D721Med (cell line): ENCODE results near the gene RPL32.
"Not testable (repeated sequence)": the region's sequence is repeated elsewhere in the genome, so short reads cannot be mapped to it uniquely, and the experiment has no call there.

ENCODE experiments used
- DNase-seq: peaks from one replicate; pipeline ENCODE4 v3.0.0; 2011; ENCODE audit warnings: low spot score; ENCODE audit not compliant: insufficient read length
- FAIRE-seq: peaks from 2 replicates; lab custom pipeline; 2011; peaks lifted over from hg19 to GRCh38; lab: Jason Lieb, UNC
- TF ChIP-seq, protein P1 (sequence below): IDR thresholded peaks from 2 replicates; pipeline ENCODE4 v1.5.1; 2012; ENCODE audit warnings: mild to moderate bottlenecking, control low read depth; ENCODE audit not compliant: insufficient read depth; ENCODE audit errors: missing control alignments

RPL32 gene

GRCh38 chr3:12793701-12794100, 47.7 kb downstream of the RPL32 start:
- TF ChIP-seq, protein P1, sequence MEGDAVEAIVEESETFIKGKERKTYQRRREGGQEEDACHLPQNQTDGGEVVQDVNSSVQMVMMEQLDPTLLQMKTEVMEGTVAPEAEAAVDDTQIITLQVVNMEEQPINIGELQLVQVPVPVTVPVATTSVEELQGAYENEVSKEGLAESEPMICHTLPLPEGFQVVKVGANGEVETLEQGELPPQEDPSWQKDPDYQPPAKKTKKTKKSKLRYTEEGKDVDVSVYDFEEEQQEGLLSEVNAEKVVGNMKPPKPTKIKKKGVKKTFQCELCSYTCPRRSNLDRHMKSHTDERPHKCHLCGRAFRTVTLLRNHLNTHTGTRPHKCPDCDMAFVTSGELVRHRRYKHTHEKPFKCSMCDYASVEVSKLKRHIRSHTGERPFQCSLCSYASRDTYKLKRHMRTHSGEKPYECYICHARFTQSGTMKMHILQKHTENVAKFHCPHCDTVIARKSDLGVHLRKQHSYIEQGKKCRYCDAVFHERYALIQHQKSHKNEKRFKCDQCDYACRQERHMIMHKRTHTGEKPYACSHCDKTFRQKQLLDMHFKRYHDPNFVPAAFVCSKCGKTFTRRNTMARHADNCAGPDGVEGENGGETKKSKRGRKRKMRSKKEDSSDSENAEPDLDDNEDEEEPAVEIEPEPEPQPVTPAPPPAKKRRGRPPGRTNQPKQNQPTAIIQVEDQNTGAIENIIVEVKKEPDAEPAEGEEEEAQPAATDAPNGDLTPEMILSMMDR = no peak
- no peak for FAIRE-seq
- DNase-seq = no peak

DNA sequence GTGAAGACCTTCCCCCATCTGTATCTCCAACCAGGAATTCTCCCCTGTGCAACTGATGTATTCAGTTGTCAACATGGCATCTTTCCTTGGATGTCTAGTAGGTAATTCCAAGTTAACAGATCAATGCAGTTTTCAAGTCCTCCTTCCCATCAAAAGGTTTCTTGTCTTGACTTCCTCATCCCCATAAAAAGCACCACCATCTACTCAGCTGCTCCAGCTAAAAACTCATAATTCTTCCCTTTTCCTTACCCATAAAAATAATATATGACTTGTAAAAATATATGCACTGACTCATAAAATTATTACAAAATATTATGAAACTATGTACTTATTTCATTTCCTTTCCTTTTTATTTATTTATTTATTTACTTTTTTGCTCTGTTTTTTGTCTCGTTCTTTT, 49.9 kb downstream of the RPL32 start:
- no peak for DNase-seq
- FAIRE-seq = no peak
- TF ChIP-seq, protein P1 = no peak

GRCh38 chr3:12787967-12788690, 53.2 kb downstream of the RPL32 start:
- FAIRE-seq, DNase-seq: not testable (repeated sequence)

- FAIRE-seq, DNase-seq: not testable (repeated sequence)
- TF ChIP-seq, protein P1 = peak; percentile 39
Measured at GRCh38 chr3:12787346-12787745, 54.0 kb downstream of the RPL32 start.

DNA sequence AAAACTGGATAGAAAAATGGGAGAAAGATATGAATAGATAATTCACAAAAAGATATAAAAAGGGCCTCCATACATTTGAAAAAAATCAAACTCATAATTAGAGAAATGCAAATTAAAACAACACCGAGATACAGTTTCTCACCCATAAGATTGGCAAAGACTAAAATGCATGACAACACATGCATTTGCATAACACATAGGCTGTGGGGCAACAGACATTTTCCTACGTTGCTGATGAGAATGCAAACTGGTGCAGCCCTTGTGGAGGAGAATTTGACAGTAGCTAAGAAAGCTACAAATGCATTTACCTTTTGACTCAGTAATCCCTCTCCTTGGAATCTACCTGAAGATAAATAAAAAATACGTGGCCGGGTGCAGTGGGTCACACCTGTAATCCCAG, 56.3 kb downstream of the RPL32 start:
- FAIRE-seq (no peak), DNase-seq (no peak)
- TF ChIP-seq, protein P1 = no peak
